HG02763 (cell line): ENCODE results near the gene SAXO1.
"Not testable (repeated sequence)": the region's sequence is repeated elsewhere in the genome, so short reads cannot be mapped to it uniquely, and the experiment has no call there.

ENCODE experiments used
- ATAC-seq: cut with Tn5 transposase; IDR thresholded peaks from one replicate; pipeline ENCODE4 v1.9.1; 2021; ENCODE audit warnings: mild to moderate bottlenecking, moderate library complexity; ENCODE audit not compliant: unreplicated experiment

The SAXO1 gene

DNA sequence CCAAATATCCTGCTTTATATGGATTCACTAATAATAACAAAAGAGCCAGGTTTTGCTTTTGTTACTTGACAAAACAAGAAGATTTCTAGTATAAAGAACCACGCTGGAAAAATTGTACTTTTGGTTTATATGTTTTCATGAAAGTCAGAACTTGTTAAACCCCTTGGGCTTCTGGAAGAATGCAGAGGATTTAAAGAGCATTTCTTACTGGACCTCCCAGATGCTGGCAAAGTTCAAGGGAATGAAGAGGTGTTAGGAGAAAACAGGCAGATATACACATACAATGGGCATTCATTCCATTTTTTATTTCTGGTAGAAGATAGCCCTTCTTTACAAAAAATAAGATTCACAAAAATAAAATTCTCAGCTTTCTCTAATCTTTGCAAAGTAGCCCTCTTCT, 61.1 kb downstream of the SAXO1 start:
- no peak for ATAC-seq

DNA sequence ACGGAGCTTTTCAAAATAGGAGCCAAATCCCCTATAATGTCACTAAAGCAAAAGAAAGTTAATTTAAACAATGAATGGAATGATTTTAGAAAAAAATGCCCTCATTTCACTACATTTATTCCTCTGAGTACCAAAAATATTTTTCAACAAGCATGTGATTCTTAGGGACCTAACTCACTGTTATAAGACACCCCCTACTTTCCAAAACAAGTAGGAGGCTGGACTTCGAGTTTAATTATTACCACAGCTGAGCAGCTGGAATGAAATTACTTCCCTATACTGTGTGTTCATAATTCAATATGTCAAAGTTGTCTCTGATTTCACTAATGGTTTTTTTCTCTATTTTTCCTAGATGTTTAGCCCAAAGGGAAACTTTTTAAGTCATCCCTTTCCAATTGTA, 61.6 kb downstream of the SAXO1 start:
- no peak for ATAC-seq

DNA sequence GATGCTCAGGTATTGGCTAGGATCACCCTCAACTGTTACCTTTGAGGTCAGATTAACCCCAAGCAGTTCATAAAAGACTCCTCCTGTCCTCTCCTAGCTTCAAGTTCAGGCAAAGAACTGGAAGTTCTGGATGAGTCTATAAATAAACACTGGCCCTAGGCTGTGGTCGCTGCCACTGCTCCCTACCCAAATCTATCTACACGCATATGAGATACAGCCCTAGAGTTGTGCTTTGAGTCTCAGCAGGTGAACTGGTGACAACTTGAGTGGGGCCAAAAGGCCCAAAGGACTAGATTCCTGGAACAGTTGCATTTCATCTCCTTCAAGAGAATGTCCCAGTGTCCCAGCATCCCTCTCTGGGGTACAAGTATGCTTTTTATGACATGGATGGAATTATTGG, 62.6 kb downstream of the SAXO1 start:
- ATAC-seq, result no peak

DNA sequence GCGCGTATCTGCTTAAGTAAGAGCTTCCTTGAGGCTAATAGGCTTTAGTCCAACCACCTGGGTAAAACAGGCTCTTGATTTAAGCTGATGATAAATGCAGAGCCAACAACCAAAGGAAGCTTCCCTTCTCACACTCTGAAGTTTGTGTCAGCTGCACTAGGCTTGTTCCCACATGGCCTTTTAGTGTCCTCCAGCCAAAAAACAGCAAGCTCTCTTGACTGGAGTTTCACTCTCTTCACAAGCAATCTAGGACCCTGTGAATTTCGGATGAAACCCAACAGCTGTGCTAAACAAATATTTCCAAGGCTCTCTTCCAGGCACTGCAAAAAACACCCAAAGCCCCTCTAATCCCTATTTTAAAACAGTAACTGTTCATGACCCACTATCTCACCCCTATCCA, 63.9 kb downstream of the SAXO1 start:
- no peak for ATAC-seq

GRCh38 chr9:18955626-18956025, 77.4 kb downstream of the SAXO1 start:
- no peak for ATAC-seq

GRCh38 chr9:18951936-18952335, 81.1 kb downstream of the SAXO1 start:
- no peak for ATAC-seq

DNA sequence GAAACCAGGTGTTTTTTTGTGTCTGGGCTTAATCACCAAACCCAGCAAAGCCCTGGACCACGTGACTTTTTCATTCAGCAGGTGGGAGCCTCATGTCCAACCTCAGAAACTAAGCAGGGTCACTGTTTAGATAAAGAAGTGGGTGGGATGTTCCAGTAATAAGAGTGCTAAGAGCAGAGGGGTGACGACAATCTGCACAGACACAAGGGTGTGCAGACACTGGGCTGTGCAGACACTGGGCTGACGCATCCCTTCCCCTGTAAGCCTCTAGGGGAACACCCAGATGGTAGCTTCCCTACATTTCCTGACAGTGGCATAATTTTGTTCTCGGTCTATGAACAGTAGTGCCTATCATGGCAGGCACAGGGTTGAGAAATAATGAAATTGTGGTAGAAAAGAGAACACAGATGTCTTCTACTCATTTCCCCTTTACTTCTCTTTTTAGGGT, 85.1 kb downstream of the SAXO1 start:
- no peak for ATAC-seq

DNA sequence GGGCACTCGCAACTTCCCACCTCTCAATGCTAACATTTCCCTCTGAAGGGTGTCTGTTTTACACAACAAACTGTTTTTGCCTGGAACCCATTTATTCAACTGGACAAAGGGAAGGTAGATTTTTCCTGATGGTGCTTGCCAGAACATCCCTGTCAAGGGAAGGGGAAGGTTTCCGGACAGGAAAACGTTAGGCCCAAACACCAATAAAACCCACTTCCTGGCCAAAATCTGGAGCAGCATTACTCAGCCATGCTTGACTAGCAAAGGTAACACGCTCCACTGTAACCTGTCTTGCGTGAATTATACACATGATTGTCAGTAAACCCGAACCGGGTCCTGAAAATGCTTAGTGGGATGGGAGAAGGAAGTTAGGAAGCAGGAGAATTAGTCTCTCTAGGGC, 90.2 kb downstream of the SAXO1 start:
- ATAC-seq, result no peak

DNA sequence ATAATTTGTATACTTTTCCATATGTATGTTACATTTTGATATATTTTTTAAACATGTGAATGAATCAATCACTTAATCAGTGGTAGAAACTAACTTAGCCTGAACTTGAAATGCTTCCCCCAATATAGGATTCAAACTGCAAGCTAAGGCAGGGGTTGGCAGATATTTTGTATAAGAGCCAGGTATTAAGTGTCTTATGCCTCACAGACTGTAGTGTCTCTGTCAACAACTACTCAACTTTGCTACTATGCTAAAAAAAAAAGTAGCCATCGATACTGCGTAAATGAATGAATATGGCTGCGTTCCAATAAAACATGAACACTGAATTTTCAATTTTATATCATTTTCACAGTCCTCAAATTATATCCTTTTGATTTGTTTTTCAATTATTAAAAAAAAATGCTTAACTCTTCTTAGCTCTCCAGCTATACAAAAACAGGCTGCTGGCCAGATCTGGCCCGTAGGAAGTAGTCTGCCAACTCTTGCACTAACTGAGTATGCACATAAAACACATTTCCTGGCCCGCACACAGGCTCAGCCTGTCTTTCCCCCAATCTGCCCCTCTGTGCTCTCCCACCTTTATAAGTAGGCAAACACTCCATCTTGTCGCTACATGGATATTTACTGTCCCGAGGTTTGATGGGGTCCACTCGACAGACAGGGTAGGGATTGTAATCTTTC, 91.8 kb downstream of the SAXO1 start:
- no peak for ATAC-seq

DNA sequence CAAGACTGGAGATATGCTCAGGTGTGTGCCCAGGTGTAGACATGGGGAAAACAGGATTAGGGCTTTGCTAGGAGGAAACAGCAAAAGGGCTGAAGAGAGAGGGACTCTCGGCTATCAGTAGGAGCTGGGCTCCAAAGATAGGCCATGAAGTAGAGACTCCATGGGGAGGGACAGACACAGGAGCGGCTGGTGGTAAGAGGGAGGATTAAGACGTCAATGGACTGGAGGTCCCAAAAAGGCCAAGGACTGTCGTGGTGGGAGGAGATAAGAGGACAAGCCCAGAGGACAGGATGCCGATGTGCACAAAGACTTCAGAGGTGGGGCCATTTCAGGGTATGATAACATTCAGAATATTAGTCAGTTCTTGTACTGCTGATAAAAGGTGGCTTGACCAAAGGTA, 93.1 kb downstream of the SAXO1 start:
- no peak for ATAC-seq

DNA sequence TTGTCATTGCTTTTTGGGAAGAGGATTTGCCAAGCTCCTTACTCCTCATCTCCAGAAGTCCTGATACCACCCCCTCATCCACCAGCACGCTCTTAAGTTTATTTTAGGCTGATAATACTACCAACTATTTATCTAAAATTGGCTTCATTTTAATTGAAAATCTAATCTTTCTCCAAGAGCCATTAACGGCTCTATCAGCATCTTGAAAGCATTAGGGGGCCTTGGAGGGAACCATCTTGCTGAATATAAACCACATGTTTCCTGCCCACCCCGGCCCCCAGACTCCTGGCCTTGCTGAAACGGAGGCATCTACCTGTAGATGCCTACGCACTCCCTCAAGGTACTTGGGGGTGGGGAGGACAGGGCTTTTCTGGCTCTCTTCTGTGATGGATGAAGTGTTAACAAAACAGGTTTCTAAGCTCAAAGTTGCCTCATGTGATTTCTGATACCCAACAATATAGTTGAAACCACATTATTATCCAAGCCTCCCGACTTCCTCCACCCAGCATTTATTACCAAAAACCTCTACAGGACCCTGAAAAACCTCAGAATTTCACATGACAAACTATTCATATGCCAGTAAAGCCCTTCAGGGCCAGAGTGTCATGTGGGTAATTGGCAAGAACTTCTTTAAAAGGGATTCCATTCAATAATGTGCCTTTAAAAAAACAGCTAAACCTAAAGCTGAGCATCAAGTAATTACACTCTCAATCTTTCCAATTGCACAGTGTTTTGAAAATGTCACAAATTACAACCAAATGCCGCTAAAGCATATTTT, 96.7 kb downstream of the SAXO1 start:
- no peak for ATAC-seq

DNA sequence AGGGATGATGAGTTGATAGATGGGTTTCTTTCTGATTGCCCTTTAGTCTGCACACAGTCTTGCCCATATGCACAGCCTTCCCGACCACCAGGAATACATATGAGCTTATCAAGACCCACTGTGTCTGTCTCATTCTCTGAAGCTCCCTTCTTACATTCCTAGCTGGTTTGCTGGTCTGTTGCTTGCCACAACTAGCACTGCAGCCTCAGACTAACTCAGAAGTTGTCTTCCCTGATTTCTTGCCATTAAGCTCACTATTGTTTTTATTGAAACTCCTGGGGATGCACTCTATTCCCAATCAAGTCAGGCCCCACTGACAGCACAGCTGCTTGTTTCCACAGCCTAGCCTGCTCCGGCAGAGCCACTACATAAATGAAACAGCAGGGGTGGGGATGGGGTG, 97.5 kb downstream of the SAXO1 start:
- no peak for ATAC-seq

DNA sequence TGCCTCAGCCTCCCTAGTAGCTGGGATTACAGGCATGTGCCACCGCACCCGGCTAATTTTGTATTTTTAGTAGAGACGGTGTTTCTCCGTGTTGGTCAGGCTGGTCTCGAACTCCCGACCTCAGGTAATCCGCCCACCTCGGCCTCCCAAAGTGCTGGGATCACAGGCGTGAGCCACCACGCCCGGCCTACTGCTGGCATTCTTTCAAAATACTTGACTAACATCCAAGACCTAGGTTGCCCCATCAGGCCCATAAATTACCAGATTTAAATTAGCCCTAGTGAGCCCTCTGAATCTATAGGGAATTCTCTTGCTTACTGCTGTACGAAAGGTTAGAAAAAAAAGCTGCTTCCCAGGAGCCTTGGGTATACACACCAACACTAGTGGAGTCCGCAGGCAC, 102.4 kb downstream of the SAXO1 start:
- ATAC-seq, result not testable (repeated sequence)

DNA sequence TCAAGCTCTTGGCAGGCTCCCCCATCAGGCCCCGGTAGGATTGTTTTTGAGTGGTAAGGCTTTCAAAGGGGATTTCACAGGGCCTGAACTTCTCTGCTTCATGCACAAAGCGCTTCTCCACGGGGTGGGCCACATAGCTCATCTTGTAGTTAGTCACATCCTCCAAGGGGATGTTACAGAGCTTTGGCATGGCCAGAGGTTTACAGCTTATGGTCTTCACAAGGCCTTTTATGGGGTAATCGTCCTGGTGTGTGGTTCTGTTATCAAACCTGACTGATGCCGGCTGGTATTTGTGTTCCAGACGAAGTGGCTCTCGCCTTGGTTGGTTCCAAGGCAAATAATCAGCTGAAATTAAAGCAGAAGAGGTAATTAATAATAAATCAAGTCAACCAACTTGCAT, 104.3 kb downstream of the SAXO1 start:
- no peak for ATAC-seq

DNA sequence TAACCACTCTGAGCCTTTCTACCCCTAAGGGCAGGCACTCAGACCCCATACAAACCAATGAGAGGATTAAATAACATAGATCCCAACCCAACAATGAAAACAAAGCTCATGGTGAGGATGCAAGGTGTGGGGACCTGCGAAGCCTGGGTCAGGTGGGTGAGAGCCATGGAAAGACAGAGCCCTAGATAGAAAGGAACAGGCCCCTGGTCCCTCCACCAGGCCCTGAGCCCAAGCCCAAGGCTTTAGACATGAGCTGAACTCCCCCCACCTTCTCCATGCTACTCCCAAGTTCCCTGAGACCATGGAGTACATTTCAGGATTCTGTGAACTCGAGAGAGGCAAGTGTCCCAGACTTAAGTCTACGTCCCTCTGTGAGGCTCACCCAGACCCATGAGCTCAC, 106.5 kb downstream of the SAXO1 start:
- ATAC-seq, result no peak

DNA sequence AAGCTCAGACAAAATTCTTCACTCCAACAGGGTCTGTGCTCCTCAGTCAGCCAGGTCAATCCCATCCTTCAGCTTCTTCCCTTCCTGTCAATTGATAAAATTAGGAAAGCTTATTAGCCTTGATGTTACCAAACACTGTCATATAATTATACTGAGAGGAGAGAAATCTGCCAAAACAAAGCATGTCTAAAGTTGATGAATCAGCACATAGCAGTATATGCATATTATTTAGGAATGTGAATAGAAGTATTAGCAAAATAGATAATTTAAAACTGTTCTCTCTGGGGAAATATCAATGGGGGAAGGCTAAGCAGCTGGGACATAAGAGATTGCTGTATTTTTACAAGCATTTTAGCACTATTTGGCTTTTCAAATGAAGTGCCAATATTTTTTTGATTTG, 107.1 kb downstream of the SAXO1 start:
- no peak for ATAC-seq

GRCh38 chr9:18923671-18924430, 109.2 kb downstream of the SAXO1 start:
- no peak for ATAC-seq

GRCh38 chr9:18923167-18923566, 109.8 kb downstream of the SAXO1 start:
- ATAC-seq, result no peak

DNA sequence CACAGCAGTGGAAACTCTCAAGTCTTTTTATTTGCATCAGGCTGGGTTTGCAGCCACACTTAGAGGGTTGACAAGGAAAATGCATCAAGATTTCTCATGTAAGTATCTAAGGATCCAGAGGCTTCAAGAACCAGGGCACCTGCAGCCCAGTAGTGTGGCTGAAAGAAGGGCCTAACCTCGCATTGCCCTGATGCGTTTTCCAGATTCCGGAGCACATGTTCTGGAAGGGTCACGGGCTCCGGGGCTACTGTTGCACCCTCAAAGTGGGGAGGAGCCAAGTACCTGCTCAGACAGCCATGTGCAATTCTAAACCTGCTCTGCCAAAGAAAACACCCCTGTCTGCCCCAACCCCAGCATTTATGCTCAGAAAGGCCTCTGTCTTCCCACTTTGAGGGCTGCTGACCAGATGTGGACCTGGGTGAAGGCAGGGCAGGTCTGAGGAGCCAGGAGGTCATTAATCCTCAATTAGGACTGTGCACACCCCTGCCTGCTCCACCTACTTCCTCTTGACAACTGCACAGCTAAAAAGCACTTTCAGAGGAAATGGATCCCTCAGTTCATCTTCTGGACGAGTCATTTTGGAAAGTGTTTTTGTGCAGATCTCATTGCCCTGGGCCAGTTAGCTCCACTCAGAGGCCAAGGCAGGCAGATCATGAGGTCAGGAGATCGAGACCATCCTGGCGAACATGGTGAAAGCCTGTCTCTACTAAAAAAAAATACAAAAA, 110.7 kb downstream of the SAXO1 start:
- no peak for ATAC-seq

DNA sequence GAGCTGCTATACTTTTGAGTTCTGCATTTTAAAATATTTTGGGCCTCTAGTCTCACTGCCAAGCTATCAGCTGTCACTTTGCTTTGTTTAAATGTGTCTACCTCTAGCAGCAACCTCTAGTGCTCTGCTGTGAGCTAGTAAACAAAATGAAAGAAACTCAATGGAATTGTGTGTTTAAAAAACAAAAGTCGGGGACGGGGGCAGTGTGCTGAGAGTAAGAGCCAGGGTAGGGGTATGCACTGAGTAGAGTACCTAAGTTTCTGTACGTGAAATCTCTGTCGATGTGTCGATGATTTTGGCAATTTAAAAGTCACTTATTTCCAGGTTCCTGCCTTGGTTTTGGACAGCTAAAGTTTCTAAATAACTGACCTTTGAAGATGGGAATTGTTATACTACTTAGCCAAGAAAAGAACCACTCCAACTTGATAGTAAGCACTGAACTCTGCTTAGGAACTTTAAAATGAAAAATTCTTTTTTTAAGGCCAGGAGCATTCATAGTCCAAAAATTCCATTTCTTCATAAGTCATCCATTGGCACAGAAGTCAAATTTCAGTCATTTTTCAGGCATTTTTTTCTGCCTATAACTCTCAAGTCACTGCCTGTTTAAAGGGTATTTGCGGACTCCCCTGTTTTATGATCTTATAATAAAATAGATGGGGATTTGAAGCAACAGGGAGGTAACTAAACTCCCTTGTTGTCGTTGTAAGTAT, 111.5 kb downstream of the SAXO1 start:
- no peak for ATAC-seq
